Neural cell (in vitro differentiated cells): Measurements from ENCODE around the gene RFTN1.

Experiments used
- CTCF ChIP-seq: fragments of 450-650 bp; IDR thresholded peaks from 2 replicates; pipeline ENCODE4 v1.5.1; 2014; ENCODE audit warnings: antibody characterized with exemption, mild to moderate bottlenecking, moderate library complexity; ENCODE audit not compliant: poor library complexity, severe bottlenecking
- EP300 ChIP-seq: fragments of 450-650 bp; conservative IDR thresholded peaks from 2 replicates; pipeline ENCODE4 v1.6.1; 2014; ENCODE audit warnings: antibody characterized with exemption, mild to moderate bottlenecking, moderate library complexity; ENCODE audit not compliant: poor library complexity, severe bottlenecking
- EZH2 ChIP-seq: fragments of 200-600, 300-800 bp; shearing (Covaris generic), sonication (generic); IDR thresholded peaks from 2 replicates; pipeline ENCODE4 v1.6.1; 2014; ENCODE audit warnings: antibody characterized with exemption, low read length, borderline replicate concordance, mild to moderate bottlenecking; ENCODE audit not compliant: insufficient read depth, poor library complexity, severe bottlenecking
- MXI1 ChIP-seq: fragments of 450-650 bp; conservative IDR thresholded peaks from 2 replicates; pipeline ENCODE4 v1.6.1; 2014; ENCODE audit warnings: antibody characterized with exemption, mild to moderate bottlenecking; ENCODE audit not compliant: poor library complexity, severe bottlenecking
- POLR2AphosphoS5 ChIP-seq: IDR thresholded peaks from 2 replicates; pipeline ENCODE4 v1.6.1; 2012
- RAD21 ChIP-seq: fragments of 450-650 bp; conservative IDR thresholded peaks from 2 replicates; pipeline ENCODE4 v1.6.1; 2014; ENCODE audit warnings: antibody characterized with exemption, mild to moderate bottlenecking, moderate library complexity
- REST ChIP-seq: IDR thresholded peaks from 2 replicates; pipeline ENCODE4 v1.6.1; 2012; ENCODE audit warnings: borderline replicate concordance
- SMC3 ChIP-seq: fragments of 450-650 bp; conservative IDR thresholded peaks from 2 replicates; pipeline ENCODE4 v1.6.1; 2014; ENCODE audit warnings: antibody characterized with exemption, mild to moderate bottlenecking, moderate library complexity; ENCODE audit not compliant: poor library complexity

DNA sequence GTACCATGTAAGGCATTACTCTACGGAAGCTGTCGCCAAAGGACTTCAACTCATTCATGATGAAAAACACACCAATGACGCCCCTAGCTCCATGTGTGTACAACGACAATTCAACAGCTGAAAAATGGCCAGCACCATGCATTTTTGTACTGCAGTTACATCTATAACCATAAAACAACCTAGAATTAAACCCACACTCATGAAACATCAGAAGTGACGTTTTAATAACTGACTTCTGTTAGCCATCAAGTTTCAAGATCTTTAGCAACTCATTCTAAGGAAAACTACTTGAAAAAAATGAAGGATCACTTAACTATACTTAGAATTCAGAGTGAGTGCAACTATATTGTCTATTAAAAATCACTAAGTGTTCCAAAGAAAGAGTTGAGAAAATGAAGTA is 84.9 kb downstream of the RFTN1 start:
- TF ChIP-seq CTCF, result no peak
- no peak for TF ChIP-seq EZH2
- TF ChIP-seq POLR2AphosphoS5, result no peak
- no peak for TF ChIP-seq SMC3
- TF ChIP-seq REST, result no peak
- TF ChIP-seq EP300, result no peak
- TF ChIP-seq MXI1, result no peak
- no peak for TF ChIP-seq RAD21
